Gastroesophageal sphincter (tissue), 4 donors: Measurements from ENCODE around the gene FBXL17. TPM values are rescaled to one million over a fixed set of nuclear protein-coding genes. Genes with fewer than 3 reads are reported as not detected.

Source experiments
- ATAC-seq: fragments of 150-250 bp; one replicate; pipeline ENCODE4 v1.9.1; 2016; ENCODE audit warnings: mild to moderate bottlenecking, moderate library complexity
- H3K27ac ChIP-seq, 4 donors: fragments of 200-600 bp; sonication (generic) in 3 of 4; 1 replicate in 3 of 4; 2 replicates in 1 of 4; pipeline ENCODE4 v1.5.1; 2016 to 2019
- H3K27me3 ChIP-seq: fragments of 200-600 bp; sonication (generic); one replicate; pipeline ENCODE4 v1.5.1; 2019
- H3K36me3 ChIP-seq, 2 donors: fragments of 200-600 bp; sonication (generic); one replicate each; pipeline ENCODE4 v1.5.1; 2019; ENCODE audit warnings: control low read depth in 1 of 2
- H3K4me1 ChIP-seq, 3 donors: fragments of 200-600 bp; sonication (generic); 1 replicate in 2 of 3; 2 replicates in 1 of 3; pipeline ENCODE4 v1.5.1; 2016 to 2019; ENCODE audit warnings: control low read depth in 2 of 3
- H3K4me3 ChIP-seq, 2 donors: fragments of 200-600 bp; sonication (generic); one replicate each; pipeline ENCODE4 v1.5.1; 2019; ENCODE audit warnings: mild to moderate bottlenecking in 1 of 2, moderate library complexity in 1 of 2
- H3K9me3 ChIP-seq, 3 donors: fragments of 200-600 bp; sonication (generic); one replicate each; pipeline ENCODE4 v1.5.1; 2017 to 2019; ENCODE audit warnings: control low read depth in 2 of 3
- CTCF ChIP-seq, 4 experiments: fragments of 200-600 bp in 2 of 4; fragments of 450-650 bp in 2 of 4; sonication (generic) in 1 of 4; IDR thresholded peaks; one replicate each; pipeline ENCODE4 v1.5.1; 2017 to 2019; ENCODE audit warnings: antibody characterized with exemption in 4 of 4, mild to moderate bottlenecking in 2 of 4, moderate library complexity in 2 of 4
- EP300 ChIP-seq: sonication (generic); formaldehyde crosslinking; IDR thresholded peaks from one replicate; pipeline ENCODE4 v1.6.1; 2017; ENCODE audit warnings: antibody characterized with exemption, mild to moderate bottlenecking
- POLR2A ChIP-seq, 2 donors: fragments of 450-650 bp; IDR thresholded peaks; one replicate each; pipeline ENCODE4 v1.6.1; 2017; ENCODE audit warnings: antibody characterized with exemption in 2 of 2, mild to moderate bottlenecking in 2 of 2, moderate library complexity in 1 of 2
- POLR2AphosphoS5 ChIP-seq: sonication (generic); formaldehyde crosslinking; IDR thresholded peaks from one replicate; pipeline ENCODE4 v1.6.1; 2017; ENCODE audit warnings: antibody characterized with exemption
- WGBS, 2 donors: methylation state at CpG; one replicate each; pipeline ENCODE4 v1.1.5; 2018; ENCODE audit warnings: low coverage in 1 of 2; 5-methylcytosine and 5-hydroxymethylcytosine counted together
- total RNA-seq, 4 donors: library from RNA; depleted of rRNA; stranded (reverse); fragments of >200 nt; gene quantifications; one replicate each; pipeline ENCODE4 v1.1.0, GENCODE V29; 2016

Gene FBXL17
- total RNA-seq, 4 donors from 2014 or later = 15.3 to 25.5 (median 21.7) TPM

- ATAC-seq = no peak
- WGBS, 2 donors = no CpG with 5 or more reads among the region's 3 CpGs
- TF ChIP-seq CTCF (IDR thresholded peaks at IDR 0.05) (no peak), POLR2AphosphoS5 (no peak), POLR2A (IDR thresholded peaks at IDR 0.05) (no peak), EP300 (no peak)
These were observed 169.0 kb downstream of the FBXL17 start for GRCh38 chr5:108212775-108213346.

GRCh38 chr5:108206707-108207106 lies 175.2 kb downstream of the FBXL17 start:
- no peak for ATAC-seq
- no peak overlapping the region for H3K27ac ChIP-seq
- H3K9me3 ChIP-seq = no peaks in the 10 kb centered on the region
- H3K27me3 ChIP-seq = no peaks in the 10 kb centered on the region
- no peaks in the 10 kb centered on the region for H3K4me1 ChIP-seq
- TF ChIP-seq EP300 (no peak), CTCF (IDR thresholded peaks at IDR 0.05) (no peak), POLR2AphosphoS5 (no peak), POLR2A (IDR thresholded peaks at IDR 0.05) (no peak)
- no peak overlapping the region for H3K4me3 ChIP-seq
- 86 to 93% methylated on average over 2 of the region's 2 CpGs for WGBS, 2 donors
- no peaks in the 10 kb centered on the region for H3K36me3 ChIP-seq

More at GRCh38 chr5:108212775-108213346, 169.0 kb downstream of the FBXL17 start:
- no peak overlapping the region for H3K4me3 ChIP-seq
- H3K4me1 ChIP-seq = no peaks in the 10 kb centered on the region
- no peaks in the 10 kb centered on the region for H3K27me3 ChIP-seq
- peaks cover 0 to 4% of the 10 kb centered on the region in 2 donors for H3K36me3 ChIP-seq
- no peaks in the 10 kb centered on the region for H3K9me3 ChIP-seq
- no peak overlapping the region for H3K27ac ChIP-seq

- TF ChIP-seq CTCF (IDR thresholded peaks at IDR 0.05) (no peak), POLR2AphosphoS5 (no peak), POLR2A (IDR thresholded peaks at IDR 0.05) (no peak)
- no peak for ATAC-seq
- Histone ChIP-seq H3K36me3 (no peaks in the 10 kb centered on the region), H3K9me3 (no peaks in the 10 kb centered on the region), H3K4me3 (no peak overlapping the region), H3K27ac (no peak overlapping the region), H3K27me3 (no peaks in the 10 kb centered on the region), H3K4me1 (peaks cover 0 to 21% (median 0%) of the 10 kb centered on the region in 3 donors)
These were observed 180.2 kb downstream of the FBXL17 start for GRCh38 chr5:108201721-108202120.

GRCh38 chr5:108196276-108196675 lies 185.6 kb downstream of the FBXL17 start:
- no peak for ATAC-seq
- no peaks in the 10 kb centered on the region for H3K9me3 ChIP-seq
- peaks cover 0 to 28% (median 0%) of the 10 kb centered on the region in 3 donors for H3K4me1 ChIP-seq
- no peak for TF ChIP-seq EP300
- TF ChIP-seq CTCF (IDR thresholded peaks at IDR 0.05) = no peak
- TF ChIP-seq POLR2A (IDR thresholded peaks at IDR 0.05) = no peak
- TF ChIP-seq POLR2AphosphoS5 = no peak
- no peaks in the 10 kb centered on the region for H3K27me3 ChIP-seq
- H3K27ac ChIP-seq = no peak overlapping the region
- H3K4me3 ChIP-seq = no peak overlapping the region
- no peaks in the 10 kb centered on the region for H3K36me3 ChIP-seq

GRCh38 chr5:108193021-108193795 lies 188.7 kb downstream of the FBXL17 start:
- no peak overlapping the region for H3K27ac ChIP-seq

More at GRCh38 chr5:108193021-108193795, 188.7 kb downstream of the FBXL17 start:
- H3K4me1 ChIP-seq = peaks cover 0 to 19% (median 0%) of the 10 kb centered on the region in 3 donors
- ATAC-seq = no peak
- H3K27me3 ChIP-seq = no peaks in the 10 kb centered on the region
- no peaks in the 10 kb centered on the region for H3K36me3 ChIP-seq
- no peaks in the 10 kb centered on the region for H3K9me3 ChIP-seq
- WGBS, 2 donors = 83 to 86% methylated on average over 2 of the region's 2 CpGs
- no peak for TF ChIP-seq CTCF (IDR thresholded peaks at IDR 0.05)
- no peak for TF ChIP-seq EP300
- TF ChIP-seq POLR2A (IDR thresholded peaks at IDR 0.05) = no peak
- TF ChIP-seq POLR2AphosphoS5 = no peak
- no peak overlapping the region for H3K4me3 ChIP-seq
